GM19438 (cell line): ENCODE data around the gene SSTR1.
"Not testable (repeated sequence)": the region's sequence is repeated elsewhere in the genome, so short reads cannot be mapped to it uniquely, and the experiment has no call there.

Source experiments
- ATAC-seq: cut with Tn5 transposase; IDR thresholded peaks from one replicate; pipeline ENCODE4 v1.9.1; 2021; ENCODE audit warnings: low read depth; ENCODE audit not compliant: unreplicated experiment

SSTR1 gene, protein sequence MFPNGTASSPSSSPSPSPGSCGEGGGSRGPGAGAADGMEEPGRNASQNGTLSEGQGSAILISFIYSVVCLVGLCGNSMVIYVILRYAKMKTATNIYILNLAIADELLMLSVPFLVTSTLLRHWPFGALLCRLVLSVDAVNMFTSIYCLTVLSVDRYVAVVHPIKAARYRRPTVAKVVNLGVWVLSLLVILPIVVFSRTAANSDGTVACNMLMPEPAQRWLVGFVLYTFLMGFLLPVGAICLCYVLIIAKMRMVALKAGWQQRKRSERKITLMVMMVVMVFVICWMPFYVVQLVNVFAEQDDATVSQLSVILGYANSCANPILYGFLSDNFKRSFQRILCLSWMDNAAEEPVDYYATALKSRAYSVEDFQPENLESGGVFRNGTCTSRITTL

DNA sequence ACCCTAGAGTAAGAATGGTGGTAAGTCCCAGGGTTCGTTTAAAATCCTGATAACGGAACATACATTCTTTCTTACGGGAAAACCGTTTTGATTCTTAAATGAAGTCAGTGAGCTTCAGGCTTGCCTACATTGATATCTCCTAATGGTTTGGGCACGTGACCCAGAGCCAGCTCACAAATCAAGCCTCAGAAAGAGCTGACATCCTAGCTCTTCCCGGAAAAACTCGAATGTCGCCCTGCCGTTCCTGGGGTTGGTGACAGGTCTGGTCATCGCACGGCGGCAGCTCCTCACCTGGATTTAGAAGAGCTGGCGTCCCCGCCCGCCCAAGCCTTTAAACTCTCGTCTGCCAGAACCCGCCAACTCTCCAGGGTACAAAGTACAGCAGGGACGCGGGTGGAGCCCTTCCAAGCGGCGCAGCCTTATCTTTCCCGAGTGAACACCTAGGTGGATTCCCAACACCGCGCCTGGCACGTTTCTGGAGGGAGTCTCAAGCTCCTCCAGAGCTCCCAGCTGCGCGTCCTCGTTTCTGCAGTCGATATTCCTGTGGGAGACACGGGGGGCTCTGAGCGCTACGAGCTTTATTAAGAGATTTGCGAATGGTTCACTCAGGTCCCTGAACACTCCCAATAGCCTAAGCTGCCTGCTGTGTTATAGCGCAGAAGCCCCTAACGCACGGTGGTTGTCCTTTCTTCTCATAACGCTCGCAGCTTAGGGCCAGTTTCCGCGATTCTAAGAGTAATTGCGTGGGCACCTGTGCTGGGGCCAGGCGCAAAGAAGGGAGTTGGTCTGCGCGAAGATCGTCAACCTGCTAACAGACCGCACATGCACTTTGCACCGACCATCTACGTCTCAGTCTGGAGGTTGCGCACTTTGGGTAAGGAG lies at the start of gene SSTR1:
Gene SSTR1, plus strand, starts transcription at position 169 of the 882 bp plus-strand sequence. CDS start 1,486 bp downstream, outside the sequence.
- no peak for ATAC-seq

- no peak for ATAC-seq
Observed at GRCh38 chr14:38158468-38158867, 49.2 kb upstream of the SSTR1 start.

GRCh38 chr14:38168416-38168815 lies 39.3 kb upstream of the SSTR1 start:
- ATAC-seq = no peak

- ATAC-seq = no peak
Observed at GRCh38 chr14:38171197-38171596, 36.5 kb upstream of the SSTR1 start.

DNA sequence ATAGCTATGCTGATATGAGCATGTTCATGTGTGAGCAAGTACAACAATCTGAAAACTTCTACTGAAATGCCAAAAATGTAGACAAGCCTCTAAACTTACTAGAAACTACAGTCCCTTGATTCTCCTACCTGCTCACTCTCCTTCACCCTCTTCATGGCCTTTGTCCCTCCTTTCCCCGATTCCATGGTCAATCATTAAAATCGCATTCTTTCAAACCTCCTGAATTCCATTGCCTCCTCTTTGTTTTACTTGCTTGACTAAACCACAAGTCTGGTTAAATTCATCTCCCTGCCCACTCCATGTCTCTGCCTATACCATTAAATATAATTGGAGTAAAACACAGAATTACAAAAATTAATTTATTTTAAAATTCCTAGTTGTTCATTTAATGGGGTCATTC lies 33.0 kb upstream of the SSTR1 start:
- no peak for ATAC-seq

- ATAC-seq = no peak
Observed at GRCh38 chr14:38175658-38176057, 32.0 kb upstream of the SSTR1 start.

DNA sequence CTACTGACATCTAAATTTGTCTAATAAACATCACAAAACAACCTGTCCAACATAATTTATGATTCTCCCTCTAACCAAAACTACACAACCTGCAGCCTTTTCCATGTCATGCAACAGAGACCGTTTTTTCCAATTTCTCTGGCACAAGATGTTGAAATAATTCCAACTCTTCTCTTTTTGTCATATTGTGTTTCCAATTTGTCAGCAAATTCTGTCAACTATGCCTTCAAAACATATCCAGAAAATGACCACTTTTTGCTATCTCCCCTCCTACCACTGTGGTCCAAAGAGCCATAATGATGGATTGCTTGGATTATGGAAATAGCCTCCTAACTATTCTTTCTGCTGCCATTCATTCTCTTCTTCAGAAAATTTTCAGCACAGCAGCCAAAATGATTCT lies 31.3 kb upstream of the SSTR1 start:
- no peak for ATAC-seq

DNA sequence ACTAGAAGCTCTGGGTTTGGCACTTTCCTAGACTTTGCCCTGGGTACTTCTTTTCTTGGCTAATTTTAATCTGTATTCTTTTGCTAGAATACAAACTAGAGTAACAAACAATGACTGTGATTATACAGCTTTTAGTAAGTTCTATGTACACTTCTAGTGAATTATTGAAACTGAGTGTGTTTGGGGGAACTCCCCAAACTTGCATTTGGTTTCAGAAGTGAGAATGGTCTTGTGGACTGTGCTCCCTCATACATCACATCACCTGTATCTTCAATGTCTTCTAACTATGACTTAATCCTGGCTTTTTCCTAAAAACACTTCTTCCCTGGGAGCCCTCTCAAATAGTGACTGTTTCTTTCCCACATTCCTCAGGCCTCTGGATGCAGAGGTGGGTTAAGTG lies 23.6 kb upstream of the SSTR1 start:
- no peak for ATAC-seq

DNA sequence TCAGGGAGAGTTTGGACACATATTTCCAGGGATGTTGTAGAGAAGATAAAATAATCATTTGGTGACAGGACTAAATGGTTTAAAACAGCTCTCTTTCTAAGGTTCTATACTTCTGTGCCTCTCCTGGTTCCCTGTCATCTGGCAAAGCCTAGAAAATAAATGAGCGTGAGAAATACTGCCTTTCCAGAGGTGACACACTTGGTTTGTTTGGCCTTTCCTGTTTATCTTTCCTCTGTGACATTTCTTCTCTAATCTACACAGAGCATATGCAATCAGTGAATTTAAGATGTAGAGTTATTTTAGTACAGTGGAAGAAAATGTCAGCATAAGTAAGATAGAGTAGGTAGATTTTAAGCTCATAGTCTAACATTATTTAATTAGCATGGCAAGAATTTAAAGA lies 22.0 kb upstream of the SSTR1 start:
- ATAC-seq = no peak

DNA sequence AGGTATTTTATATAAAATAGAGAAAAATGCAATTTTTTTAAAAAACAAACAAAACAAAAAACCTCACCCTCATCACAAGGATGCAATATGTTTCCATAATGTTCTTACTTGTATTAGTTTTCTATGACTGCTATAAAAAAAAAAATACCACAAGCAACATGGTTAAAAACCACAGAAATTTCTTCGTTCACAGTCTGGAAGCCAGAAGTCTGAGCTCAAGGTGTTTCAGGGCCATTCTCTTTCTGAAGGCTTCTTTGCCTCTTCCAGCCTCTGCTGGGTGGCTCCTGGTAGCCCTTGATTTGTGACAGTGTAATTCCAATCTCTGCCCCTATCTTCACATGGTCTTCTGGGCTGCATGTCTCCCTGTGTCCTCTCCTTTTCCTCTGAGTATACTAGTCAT lies 21.5 kb upstream of the SSTR1 start:
- ATAC-seq = no peak

DNA sequence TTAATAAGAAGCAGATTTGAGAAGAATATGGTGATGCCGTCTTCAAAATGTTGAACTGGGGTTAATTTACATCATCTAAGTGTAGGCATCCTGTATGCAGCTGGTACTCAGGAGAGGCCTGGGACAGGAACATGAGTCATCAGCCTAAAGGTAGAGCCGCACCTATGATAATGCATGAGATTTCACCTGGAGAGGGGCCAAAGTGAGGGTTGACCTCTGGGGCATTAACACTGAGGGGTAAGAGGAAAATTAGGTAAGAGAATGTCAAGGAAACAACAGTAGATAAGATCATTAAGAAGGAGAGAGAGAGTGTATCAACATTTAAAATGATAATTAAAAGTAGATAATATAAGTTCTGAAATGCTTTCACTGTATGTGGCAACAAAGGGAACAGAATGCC lies 20.2 kb upstream of the SSTR1 start:
- no peak for ATAC-seq

GRCh38 chr14:38189930-38190726 lies 17.6 kb upstream of the SSTR1 start:
- ATAC-seq = no peak

- ATAC-seq = not testable (repeated sequence)
Observed at GRCh38 chr14:38190846-38191245, 16.9 kb upstream of the SSTR1 start.

GRCh38 chr14:38191491-38191890 lies 16.2 kb upstream of the SSTR1 start:
- ATAC-seq = not testable (repeated sequence)

- no peak for ATAC-seq
Observed at GRCh38 chr14:38197001-38197783, 10.5 kb upstream of the SSTR1 start.

DNA sequence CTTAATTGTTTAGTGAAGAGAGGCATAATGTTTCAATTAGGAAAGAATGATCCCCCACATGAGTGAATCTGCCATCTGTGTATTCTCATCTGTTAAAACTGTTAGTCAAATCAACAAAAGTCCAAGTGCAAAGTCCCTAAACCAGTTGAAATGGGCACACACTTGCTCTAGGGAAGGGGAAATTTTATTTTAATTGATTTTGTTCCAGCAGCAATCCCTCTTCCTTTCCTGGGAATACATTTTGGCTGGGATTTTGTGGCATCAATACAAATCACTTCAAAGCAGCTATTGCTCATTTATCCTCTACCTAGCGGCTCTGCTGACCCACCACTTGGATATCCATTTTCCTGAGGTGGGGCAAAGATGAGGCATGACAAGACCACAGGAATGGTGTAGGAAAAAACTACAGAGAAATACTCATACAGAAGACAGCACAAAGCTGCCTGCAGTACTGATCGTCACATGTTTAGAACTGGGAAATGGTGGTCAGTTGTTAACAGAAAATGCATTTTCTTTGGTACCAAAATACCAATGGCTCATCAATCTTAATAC lies 9.8 kb upstream of the SSTR1 start:
- ATAC-seq = no peak

- ATAC-seq = no peak
Observed at GRCh38 chr14:38198425-38198824, 9.3 kb upstream of the SSTR1 start.

GRCh38 chr14:38199076-38199475 lies 8.6 kb upstream of the SSTR1 start:
- ATAC-seq = no peak

DNA sequence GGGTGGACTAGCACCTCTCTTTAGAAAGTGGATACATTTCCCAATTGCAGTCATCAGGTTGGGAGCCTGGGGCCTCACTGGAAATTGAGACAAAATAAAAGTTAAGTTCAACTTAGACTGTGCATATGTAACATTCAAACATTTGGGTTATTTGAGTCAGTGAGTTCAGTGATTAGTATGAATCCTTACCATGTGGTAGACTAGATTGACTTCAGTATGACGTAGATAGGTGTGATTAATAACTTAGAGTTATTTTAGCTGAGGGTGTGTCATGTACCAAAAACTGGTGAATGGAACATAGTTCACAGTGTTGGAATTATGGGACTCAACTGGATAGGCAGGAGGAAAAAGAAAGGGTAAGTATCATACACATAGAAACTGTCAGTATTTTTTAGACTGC lies 8.0 kb upstream of the SSTR1 start:
- no peak for ATAC-seq
